ENCODE data around the gene DISC1.

DNA sequence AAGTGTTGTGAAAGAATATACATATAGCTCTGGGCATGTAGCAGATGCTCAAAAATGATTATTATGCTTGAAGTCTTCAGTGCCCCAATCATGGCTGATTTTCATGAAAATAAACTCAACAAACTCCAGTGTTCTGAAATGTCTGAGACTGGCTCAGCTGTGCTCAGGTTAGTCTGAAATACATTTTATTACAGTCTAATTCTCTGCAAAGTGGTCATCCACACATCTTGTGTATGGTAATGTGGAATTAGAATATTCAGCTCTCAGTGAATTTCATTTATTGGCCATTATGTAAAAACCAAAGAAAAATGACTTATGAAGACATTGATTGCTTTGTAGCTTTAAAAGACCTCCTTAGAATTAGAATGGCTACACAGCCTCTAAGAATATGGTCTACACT, 109.9 kb downstream of the DISC1 start:
- TF ChIP-seq, protein P1, sequence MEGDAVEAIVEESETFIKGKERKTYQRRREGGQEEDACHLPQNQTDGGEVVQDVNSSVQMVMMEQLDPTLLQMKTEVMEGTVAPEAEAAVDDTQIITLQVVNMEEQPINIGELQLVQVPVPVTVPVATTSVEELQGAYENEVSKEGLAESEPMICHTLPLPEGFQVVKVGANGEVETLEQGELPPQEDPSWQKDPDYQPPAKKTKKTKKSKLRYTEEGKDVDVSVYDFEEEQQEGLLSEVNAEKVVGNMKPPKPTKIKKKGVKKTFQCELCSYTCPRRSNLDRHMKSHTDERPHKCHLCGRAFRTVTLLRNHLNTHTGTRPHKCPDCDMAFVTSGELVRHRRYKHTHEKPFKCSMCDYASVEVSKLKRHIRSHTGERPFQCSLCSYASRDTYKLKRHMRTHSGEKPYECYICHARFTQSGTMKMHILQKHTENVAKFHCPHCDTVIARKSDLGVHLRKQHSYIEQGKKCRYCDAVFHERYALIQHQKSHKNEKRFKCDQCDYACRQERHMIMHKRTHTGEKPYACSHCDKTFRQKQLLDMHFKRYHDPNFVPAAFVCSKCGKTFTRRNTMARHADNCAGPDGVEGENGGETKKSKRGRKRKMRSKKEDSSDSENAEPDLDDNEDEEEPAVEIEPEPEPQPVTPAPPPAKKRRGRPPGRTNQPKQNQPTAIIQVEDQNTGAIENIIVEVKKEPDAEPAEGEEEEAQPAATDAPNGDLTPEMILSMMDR (conservative IDR thresholded peaks at IDR 0.05; ENCODE audit: low read depth, low read length) = no peak
- TF ChIP-seq EZH2 (IDR thresholded peaks at IDR 0.05; ENCODE audit: borderline replicate concordance, low read depth, low read length, poor library complexity, severe bottlenecking) = no peak
